HG03135 (cell line): ENCODE data around the gene GALNT10.

ENCODE experiments used
- ATAC-seq: cut with Tn5 transposase; IDR thresholded peaks from one replicate; pipeline ENCODE4 v1.9.1; 2021; ENCODE audit warnings: mild to moderate bottlenecking, moderate library complexity; ENCODE audit not compliant: unreplicated experiment

Gene GALNT10

DNA sequence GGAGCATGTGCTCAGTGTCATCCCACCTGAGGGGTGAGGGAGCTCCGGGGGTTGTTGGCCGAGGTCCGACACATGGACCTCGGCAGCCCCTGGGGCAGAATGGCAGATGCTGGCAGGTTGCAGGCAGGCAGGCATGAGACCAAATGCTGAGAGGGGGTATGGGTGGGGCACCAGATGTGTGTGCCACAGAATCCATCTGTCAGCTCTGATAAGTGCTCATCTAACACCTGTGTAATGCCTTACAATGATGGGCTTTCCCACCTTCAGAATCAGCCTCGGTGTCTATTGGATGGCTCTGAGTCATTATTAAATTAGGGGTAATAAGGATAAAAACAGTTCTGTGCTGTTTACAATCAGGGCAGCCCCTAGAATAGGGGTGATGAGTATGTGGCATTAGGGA, 182.1 kb downstream of the GALNT10 start:
- ATAC-seq, result no peak

DNA sequence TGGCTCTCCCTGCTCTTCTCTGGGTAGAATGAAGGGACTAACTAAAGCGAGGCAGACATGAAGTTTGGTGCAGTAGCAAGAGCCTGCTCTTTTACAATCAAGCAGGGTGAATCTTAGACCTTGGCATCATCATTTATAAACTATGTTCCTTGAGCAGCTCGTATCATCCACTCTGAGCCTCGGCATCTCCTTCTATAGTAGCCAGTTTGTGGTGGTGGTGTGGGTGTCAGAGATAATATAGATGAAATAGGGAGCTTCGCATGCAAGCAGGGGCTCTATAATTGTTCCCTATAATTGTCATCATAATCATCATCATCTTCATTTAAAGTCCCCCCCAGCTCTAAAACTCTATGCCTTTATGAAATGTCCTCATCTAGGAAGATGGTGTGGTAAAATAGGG, 182.8 kb downstream of the GALNT10 start:
- ATAC-seq, result no peak

DNA sequence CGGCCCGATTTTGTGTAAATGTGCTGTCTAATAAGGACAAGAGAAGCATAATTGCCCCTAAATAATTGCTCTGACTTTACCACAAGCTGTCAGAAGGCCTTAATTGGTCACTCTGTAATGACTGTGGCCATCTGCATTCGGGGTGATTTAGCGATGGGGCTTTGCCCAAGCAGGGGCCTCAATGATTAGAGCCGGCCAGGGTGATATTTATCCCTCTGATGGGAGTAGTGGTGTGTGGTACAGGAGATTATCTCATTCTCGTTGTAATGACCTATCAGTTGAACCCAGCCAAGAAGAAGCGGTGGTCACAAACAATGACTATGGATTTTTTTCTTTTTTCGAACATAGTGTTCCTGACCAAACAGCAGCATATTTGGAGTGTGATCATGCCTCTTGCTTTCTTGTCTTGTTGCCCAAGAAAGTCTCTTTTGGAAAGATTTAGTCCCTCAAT, 183.2 kb downstream of the GALNT10 start:
- no peak for ATAC-seq

DNA sequence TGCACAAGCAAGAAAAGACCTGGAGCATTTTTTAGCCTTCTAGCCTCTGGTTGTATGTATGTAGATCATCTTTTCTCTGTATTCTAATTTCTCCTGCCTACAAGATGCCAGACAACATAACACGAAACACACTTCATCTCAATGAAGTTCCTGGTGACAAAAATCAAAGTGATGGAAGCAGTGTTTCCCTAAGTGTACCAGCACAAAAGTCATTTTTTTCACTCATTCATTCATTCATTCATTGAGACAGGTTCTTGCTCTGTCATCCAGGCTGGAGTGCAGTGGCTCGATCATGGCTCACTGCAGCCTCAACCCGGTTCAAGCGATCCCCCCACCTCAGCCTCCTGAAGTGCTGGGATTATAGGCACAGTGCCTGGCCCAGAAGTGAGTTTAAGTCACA, 183.7 kb downstream of the GALNT10 start:
- ATAC-seq, result no peak

DNA sequence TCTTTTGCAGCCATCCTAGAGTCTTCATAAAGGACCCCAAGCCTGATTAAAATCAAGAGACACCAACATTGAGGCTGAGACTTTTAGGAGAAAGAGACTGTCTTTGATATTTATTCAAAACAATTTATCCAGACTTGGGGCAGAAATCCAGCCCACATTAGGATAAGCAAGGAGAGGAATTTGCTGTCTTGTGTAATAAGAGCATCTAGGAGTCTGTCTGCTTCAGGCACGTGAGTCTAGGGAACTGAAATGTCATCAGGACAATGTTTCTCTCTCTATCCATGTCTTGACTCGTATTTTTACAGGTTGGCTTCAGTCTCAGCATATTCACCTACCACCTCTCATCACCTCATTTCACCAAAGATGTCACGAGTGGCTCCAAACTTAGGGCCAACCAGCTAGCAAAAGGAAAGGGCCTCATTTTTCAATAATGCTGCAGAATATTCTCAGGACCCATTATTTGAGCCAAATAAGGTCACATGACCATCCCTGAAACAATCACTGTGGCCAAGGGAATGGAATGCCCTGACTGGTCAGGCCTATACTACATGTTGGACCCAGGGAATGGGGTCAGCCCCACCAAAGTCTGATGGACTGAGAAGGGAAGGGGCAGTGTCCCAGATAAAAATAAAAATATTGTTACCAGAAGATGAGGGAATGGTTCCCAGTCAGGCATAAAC, 184.9 kb downstream of the GALNT10 start:
- no peak for ATAC-seq

DNA sequence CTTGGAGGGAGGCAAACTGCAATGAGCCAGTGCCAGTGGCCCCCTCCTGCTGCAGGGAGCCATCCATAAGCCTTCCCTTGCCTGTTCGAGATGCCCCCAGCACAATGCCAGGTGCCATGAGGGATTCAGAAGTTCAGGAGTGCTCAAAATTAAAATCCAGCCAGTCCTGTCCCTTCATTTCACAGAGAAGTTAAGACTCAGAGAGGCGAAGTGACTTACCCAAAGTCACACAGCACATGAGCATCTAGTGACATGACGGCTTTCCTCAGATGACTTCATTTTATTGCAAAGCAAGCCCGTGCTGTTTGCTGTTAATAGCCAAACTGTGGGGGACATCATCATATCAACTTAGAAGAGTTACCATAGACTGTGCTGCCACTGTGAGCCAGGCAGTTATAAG, 185.9 kb downstream of the GALNT10 start:
- no peak for ATAC-seq

DNA sequence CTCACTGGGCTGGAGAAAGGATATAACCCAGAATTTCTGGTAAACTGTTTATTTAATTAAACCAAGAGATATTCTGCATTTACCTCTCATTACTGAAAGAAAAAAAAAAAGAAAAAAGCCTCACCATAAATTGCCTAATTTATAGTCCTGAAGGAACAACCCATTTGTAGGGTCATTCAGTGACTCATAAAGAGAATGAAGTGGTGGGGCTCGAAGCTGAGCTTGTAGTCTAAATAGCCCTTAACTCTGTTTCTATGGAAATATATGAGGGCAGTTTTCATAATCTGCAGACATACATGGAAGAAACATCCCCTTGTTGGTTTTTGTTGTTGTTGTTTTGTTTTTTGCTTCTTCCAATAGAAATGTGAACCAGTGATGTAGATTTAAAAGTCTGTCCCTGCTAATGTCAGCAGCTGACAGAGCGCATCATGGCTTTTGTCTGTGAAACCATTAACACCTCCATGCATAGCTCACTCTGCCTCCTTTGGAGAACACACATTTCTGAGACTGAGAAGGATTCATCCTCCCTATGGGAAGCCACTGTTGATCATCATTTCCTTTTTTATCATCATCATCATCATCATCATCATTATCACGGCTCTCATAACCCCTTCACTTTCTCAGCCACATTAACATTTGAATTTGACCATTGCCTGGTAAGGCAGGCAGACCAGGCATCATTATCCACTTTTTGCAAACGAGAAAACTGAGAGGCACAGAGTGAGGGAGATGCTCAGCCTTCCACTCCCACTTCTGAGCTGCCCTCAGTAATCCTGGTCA, 187.4 kb downstream of the GALNT10 start:
- no peak for ATAC-seq

DNA sequence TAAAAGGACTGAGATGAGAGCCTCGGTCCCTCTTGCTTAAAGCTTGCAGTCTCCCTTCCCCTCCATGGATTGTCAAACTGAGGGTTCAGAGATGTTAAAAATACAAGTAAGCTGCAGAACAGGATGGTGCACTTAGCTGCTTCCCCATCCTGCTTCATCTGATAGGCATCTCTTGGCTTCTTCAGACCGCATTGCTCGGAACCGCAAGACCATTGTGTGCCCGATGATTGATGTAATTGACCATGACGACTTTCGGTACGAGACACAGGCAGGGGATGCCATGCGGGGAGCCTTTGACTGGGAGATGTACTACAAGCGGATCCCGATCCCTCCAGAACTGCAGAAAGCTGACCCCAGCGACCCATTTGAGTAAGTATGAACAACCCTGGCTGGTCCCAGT, 189.7 kb downstream of the GALNT10 start:
- no peak for ATAC-seq

DNA sequence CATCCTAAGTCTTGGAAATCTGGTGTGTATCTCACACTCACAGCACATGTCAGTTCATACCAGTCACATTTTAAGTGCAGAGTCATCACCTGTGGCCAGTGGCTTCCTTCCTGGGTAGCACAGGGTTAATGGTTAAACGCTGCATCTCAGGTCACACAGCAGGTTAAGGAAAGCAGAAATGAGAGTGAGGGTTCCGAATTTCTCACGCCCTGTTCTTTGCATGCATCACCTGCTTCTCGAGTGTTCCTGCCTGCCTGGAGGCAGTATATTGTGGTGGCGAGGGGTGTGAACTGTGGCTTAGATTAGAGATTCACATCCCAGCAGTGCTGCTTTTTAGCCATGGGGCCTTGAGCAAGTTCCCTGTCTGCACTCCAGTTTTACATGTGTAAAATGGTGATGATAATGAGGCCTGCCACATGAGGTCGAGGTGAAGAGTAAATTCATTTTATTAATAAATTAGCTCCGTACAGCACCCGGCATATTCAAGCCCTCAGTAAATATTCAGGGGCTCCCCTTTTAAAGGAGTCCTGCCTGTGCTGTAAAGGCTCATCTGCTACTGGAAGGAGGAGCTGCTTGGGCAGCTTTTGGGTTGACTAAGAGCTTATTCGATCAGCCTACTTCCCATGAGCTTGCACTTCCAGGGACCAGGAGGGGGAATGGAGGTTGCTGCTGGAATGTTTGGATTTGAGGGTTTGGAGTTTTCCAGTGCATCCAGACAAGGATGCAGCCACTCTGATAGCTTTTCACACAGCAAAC, 194.1 kb downstream of the GALNT10 start:
- peak; percentile 98 for ATAC-seq

DNA sequence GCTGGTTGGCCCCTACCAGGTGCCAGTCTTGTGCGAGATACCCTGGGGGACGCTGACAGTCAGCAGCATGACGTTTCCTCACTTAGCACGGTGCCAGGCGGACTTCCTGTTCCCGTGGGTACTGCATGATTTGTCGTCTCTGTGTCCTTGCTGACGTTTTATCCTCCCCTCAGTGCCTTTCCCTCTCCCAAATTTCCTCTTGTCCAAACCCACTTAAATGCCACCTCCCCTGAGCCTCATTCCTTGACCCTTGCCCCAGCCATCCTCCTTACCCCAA, 194.6 kb downstream of the GALNT10 start:
- ATAC-seq, result peak; percentile 11

DNA sequence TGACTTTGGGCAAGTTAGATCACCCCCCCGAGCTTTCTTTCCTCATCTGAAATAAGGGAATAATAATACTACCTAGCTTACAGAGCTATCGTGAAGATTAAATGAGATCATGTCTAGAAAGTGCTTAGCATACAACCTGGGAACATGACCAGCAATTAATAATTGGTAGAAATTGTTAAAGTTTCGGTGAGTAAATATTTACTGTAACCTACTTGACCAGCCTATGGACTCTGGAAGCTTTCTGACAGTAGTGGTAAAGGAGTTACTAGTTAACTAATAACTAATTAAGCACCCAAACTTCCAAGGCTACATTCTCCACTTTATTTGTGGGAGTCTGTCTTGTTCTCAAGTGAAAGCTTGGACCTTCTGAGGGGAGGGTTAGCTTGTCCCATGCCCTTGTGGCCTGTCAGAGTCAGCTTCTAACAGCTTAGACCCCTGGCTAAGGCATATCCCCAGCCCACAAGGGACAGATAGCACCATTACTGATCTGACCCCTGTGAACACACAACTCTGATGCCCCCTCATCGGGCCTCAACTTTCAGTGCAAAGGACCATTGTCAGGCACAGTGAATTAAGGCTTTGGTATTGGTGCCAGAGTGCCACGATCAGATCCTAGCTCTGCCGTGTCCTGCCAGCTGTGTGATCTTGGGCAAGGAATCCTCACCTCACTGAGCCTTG, 196.6 kb downstream of the GALNT10 start:
- ATAC-seq, result no peak

DNA sequence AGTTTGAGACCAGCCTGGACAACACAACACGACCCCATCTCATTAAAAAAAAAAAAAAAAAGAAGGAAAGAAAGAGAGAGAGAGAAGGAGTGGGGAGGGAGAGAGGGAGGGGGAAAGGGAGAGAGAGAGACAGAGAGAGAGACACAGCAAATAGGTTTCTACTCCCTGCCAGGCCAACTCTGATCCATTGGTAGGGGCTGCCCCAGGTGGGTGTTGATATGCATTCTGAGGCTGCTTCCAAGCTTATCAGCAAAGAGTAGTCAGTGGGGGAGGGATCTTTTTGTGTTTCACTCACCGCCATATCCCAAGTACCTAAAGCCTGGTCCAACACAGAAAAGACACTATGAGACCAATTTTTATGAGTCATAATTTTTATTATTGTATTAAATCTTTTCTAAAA, 198.3 kb downstream of the GALNT10 start:
- ATAC-seq, result no peak

DNA sequence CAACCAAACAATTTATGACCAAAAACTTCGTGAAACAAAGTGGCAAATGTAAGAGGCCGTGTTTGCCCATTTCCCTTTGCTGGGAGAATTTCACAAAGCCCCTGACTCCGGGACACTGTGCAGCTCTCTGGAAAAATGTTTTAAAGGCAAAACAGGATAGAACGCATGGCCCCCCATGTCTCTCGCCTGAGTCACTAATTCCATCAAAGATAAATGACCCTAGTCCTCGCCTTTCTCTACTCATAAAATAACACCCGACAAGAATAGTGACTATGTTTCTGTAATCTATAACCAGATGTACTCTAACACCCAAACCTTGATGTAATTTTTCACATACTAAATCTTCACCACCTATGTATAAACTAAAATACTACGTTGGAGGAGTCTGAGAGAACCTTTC, 199.6 kb downstream of the GALNT10 start:
- ATAC-seq, result no peak

DNA sequence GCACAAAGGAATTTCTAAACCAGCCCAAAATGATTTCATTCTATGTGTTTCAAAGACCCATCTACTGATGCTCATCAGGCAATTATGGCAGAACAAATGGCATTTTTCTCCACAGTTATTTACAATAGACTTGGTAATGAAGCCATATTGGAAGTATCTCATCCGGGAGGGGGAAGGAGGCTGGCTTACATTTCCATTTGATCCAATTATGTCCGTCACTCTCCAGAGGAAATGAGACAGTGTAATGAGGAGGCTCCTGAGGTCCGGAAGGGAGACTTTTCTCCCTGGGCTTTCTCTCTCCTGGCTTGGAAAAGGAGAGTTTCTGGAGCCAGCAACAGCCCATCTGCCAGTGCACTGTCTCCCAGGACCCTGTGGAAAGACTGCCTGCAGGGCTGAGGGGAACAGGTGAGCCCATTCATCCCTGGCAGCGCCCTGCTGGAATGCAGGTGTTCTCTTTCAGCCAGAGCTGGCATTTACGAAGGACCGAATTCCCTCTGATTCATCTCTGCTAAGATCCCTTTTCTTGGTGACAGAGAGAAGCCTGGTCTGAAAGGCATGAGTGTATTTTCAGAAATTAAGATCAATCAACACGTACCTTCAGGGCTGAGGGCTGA, 200.3 kb downstream of the GALNT10 start:
- ATAC-seq, result no peak

DNA sequence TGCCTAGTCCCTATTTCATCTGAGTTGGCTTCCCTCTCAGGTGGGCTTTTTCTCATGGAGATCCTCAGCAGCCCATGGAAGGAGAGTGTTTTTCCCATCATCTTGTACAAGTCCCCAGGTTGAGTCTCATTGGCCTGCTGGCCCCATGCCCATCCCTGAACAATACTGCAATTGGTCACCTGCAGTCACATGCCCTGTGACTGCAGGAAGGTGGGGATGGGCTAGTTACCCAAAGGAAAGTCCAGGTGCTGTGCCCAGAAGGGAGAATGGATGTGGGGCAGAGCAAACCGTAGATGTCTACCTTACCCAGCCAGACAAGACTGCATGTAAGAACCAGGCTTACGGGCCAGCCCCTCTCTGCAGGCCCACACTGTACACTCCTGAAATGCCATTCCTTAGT, 201.3 kb downstream of the GALNT10 start:
- no peak for ATAC-seq

DNA sequence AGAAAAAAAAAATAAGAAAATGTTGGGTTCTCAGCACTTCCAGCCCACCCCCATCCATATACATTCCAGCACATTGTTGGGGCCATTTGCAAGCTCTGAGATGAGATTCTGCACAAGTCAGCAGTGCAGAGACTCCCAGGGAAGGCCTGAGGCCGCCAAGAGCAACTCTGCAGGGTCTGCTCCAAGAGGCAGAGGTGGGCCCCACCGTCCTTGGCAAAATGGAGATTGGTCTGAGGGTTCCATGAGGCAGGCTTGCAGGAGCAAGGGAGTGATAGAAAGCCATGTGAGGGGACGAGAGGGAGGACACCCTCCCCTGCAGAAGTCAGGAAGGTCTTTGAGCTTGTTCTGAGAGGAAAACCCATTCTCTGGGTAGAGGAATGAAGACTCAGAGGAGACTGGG, 203.3 kb downstream of the GALNT10 start:
- no peak for ATAC-seq

DNA sequence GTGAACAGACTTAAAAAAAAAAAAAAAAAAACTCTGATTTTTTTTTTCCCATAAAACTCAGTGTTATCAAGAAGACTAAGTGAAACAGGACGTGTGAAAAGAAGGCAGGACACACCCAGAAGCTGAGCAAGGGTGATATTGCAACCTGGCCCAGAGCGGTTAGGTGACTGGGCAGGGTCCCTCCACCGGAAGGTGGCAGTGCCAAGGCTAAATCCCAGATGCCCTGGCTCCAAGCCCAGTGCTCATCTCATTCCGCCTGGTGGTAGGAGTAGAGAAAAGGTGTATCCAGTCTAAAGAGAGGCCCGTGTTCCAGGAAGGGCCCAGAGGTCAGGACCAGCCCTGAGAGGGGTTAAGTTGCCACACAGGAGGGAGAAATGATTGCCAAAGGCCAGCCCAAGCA, 203.8 kb downstream of the GALNT10 start:
- ATAC-seq, result no peak

DNA sequence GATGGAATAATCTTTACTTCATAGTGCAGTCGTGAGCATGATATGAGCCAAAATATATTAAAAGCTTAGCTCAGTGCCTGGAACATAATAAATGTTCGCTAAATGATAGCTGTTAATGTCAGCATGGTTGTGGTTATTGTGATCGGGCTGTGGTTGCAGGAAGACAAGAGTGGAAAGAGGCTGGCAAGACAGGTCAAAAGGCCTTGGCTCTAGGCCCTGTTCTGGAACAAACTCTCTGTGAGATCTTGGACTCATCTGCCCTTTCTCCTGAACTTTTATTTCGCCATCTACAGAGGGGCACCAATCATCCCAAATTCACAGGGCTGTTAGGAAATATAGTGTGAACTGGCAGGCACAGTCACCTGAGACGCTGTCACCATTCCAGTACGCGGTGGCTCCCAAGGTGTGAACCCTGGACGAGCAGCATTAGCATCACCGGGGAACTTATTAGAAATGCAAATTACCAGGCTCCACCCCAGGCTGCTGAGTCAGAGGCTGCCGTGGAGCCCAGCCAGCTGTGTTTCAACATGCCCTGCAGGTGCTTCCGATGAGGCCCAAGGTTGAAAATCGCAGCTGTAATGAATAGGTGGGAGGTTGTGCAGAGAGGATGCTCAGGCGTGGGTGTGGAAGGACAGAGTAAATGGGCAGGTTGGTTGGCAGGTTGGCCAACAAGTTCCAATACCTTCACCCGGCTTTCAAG, 205.0 kb downstream of the GALNT10 start:
- ATAC-seq, result no peak

DNA sequence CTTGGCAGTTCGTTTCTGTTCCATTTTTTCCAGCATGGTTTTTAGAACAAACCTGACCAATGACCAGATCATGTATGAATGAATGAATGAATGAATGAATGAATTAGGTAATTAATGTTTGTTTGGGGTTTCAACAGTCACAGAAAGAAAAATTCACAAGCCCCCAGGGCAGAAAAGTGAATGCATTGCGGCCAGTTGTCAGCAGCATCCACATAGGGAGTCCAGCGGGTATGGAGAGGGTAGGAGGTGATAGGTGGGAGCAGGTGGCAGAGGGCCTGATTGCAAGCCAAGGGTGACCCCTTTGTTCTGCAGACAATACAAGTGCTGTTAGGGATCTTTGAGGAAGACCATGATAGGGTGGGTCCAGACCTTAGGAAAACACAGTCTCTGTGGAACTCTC, 205.6 kb downstream of the GALNT10 start:
- no peak for ATAC-seq

DNA sequence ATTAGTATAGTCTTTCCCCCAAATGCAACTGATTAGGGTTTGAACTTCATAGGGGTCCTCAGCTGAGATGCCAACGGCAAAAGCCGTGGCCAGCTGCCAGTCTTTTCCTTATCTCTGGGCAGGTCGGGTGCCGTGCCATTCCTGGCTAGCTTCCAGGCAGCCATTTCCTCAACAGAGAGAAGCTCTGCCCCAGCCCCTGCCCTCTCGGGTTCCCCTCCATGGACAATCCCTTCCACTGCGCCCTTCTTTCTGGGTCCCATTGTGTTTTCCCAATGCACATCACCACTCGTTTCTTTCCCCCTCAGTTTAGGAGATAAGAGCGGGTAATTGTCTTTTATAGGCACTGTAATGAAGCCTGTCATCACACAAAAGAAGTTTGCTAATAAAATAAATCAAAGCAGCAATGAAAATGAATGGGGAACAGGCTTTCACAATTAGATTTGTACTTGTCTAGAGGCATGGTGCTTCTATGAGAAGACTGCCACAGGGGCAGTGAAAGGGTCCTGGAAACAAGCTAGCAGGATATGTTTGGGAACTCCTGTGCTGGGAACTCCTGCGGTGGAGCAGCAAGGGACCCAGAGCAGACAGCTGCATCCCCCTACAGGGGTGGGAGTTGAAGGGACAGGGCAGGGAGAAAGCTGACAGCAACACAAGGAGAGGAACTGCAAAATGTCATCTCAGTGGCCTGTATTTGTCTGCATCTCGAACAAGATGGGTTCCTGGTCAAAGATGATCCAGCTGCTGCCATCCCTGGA, 207.3 kb downstream of the GALNT10 start:
- no peak for ATAC-seq
